Coronary artery (tissue), 2 donors: ENCODE data around the gene MOG.

ENCODE experiments used
- DNase-seq: peaks from one replicate; pipeline ENCODE4 v3.0.0-alpha.2; 2017; ENCODE audit warnings: low spot score
- H3K27ac ChIP-seq, 2 donors: fragments of 200-600 bp; sonication (generic); one replicate each; pipeline ENCODE4 v1.5.1; 2016 to 2019
- H3K4me3 ChIP-seq: fragments of 200-600 bp; sonication (generic); 2 replicates; pipeline ENCODE4 v1.5.1; 2016; ENCODE audit warnings: mild to moderate bottlenecking, moderate library complexity
- TF ChIP-seq, protein P1 (sequence below): fragments of 200-600 bp; sonication (generic); IDR thresholded peaks from one replicate; pipeline ENCODE4 v1.5.1; 2019; ENCODE audit warnings: antibody characterized with exemption

Gene MOG

DNA sequence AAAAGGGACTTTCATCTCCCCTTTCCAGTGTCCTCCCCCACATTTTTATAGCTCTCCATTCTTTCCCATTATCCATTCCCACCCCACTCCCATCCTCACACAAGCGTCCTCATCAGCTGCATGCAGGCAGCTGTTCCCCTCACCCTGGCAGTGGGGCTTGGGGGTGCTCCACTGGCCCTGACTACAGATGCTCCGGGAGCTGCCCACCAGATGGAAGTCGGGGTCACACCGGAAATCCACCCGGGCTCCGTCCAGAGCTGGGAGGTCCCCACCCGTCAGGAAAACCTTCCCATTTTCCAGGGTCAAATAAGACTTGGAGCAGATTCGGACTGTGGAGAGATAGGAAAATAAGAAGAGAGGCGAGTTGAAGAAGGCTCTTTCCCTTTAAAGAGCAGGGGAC, 26.6 kb upstream of the MOG start:
- DNase-seq: no peak
- no peak overlapping the region for H3K27ac ChIP-seq
- TF ChIP-seq, protein P1, sequence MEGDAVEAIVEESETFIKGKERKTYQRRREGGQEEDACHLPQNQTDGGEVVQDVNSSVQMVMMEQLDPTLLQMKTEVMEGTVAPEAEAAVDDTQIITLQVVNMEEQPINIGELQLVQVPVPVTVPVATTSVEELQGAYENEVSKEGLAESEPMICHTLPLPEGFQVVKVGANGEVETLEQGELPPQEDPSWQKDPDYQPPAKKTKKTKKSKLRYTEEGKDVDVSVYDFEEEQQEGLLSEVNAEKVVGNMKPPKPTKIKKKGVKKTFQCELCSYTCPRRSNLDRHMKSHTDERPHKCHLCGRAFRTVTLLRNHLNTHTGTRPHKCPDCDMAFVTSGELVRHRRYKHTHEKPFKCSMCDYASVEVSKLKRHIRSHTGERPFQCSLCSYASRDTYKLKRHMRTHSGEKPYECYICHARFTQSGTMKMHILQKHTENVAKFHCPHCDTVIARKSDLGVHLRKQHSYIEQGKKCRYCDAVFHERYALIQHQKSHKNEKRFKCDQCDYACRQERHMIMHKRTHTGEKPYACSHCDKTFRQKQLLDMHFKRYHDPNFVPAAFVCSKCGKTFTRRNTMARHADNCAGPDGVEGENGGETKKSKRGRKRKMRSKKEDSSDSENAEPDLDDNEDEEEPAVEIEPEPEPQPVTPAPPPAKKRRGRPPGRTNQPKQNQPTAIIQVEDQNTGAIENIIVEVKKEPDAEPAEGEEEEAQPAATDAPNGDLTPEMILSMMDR: no peak
- H3K4me3 ChIP-seq: no peak overlapping the region

DNA sequence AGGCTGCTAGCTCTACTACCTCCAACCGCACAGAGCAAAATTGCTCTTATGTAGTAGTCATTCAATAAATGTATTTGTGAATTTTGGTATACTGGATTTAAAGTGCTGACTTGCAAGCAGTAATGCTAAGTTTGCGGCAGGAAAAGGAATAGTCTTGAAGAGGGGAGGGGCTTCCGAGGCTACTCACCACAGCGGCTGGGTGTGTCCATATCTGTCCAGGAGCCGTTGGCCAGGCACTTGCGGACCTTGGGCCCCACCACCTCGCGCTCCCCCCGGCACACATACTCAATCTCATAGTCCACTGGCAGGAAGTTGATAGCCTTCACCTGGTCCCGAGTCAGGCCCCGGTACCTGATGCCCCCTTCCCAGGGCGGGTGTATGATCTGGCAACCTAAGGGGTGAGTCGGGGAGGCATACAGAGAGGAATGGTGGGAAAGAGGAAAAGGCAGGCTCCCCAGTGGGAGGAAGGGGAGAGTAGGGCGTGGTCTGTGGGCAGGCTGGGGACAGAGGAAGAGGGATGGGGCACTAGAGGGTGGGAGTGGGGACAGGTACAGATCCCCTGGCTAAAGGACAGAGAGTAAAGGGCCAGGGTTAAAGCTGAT, 25.6 kb upstream of the MOG start:
- no peak overlapping the region for H3K27ac ChIP-seq
- peak overlapping the region; percentile 89 for H3K4me3 ChIP-seq
- DNase-seq: no peak
- TF ChIP-seq, protein P1: no peak

DNA sequence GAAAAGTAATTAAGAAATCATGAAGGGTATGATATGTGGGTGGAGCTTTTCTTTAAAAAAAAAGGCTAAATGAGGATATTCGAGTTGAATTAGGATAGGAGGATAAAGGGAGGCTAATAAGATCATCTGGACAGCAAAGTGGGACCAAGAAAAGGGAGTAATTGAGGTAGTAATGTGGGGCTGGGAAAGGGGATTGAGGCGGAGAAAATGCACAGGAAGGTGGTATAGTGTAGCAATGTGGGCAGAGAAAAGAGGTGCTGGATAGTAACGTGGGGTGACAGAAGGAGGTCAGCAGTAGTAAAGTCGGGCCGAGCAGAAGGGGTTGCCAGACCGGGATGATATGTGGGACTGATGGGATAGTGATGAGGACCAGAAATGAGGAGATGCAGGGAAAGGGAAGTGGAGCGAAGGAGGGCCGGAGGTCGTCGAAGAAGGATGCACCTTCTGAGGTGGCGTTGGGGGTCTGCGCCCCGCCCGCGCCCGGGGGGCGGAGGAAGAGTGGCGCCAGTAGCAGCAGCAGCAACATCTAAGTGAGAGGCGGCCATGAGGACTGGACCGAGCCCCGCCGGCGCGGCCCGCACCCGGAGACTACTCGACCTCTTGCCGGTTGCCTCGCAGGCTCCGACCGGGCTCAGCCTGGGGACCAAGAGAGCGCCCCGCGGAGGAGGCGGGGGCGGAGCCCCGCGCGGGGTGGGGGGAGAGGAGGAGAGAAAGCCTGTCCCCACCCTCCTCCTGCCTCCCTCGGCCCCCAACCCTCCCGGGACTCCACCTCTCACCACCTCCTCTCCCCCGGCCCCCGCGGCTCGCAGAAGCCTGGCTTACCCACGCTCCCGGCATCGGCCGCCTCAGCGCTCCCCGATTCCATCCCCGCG, 24.8 kb upstream of the MOG start:
- TF ChIP-seq, protein P1: no peak
- Histone ChIP-seq H3K4me3 (peak overlapping the region; percentile 89), H3K27ac (peak overlapping the region; percentile 82 to 84)
- no peak for DNase-seq

DNA sequence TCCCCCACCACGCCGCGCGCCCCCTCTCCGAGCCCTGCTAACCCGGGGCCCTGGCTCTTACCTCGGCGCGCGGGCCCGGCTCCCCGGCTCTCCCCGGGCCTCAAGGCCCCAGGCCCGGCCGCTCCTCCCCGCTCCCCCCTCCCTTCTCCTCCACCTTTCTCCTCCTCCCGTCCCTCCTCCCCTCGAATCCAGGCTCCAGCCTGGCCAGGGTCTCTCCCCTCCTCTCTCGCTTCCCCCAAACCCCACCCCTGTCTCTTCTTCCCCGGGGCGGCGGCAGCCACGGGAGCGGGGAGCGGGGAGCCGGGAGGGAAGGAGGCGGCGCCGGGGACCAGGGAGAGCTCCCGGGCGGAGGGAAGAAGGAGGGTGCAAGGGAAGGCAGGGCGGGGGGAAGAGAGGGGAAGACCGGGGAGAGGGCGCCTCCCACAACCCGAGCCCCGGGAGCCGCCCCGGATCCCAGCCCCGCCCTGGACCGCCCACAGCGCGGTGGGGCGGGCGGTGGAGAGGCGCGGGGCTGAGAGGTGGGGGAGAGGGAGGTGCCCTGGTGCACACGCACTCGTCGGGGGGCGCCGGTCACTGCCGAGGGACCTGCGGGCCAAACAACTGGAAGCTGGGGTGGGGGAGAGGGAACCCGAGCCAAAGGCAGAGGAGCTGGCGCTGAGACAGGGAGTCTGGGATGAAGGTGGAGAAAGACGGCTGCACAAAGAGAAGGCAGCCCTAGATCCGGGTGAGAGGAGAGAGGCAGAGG, 23.9 kb upstream of the MOG start, which contains the start of gene GABBR1:
TSS of gene GABBR1 (minus strand) at position 395 of the 745 bp plus-strand sequence. CDS start 798 bp downstream, outside the sequence.
- TF ChIP-seq, protein P1: no peak
- peak; percentile 93 for DNase-seq
- Histone ChIP-seq H3K4me3 (peak within 1 kb of the TSS; percentile 89), H3K27ac (peak within 1 kb of the TSS; percentile 82 to 84)

DNA sequence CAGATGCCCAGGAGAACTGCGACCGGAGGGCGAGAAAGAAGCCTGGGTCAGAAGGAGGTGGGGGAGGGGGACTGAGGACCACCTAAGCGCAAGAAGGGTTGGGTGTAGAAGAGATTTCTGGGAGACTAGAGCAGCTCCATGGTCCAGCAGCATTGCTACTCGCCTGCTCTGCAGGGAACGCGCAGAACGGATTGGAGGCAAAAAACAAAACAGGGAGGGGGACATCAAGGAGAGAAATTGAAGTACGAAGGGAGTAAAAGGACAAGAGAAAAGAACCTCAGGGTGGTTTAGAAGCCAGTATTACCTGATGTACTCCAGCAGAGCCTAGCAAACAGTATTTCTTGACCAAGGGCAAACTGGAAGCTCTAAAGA, 23.4 kb upstream of the MOG start:
- TF ChIP-seq, protein P1: no peak
- Histone ChIP-seq H3K4me3 (peak overlapping the region; percentile 89), H3K27ac (peak overlapping the region; percentile 82 to 84)
- DNase-seq: no peak

DNA sequence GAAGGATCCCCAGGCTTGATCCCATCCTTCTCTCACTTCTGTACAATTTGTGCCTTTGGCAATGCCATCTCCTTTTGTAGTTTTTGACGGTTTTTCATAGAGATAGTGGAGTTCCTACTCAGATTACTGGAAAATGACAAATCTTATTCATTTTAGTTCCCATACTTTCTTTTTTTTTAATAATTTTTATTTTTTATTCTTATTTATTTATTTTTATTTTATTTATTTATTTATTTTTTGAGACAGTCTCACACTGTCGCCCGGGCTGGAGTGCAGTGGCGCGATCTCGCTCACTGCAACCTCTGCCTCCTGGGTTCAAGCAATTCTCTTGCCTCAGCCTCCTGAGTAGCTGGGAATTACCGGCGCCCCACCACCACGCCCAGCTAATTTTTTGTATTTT, 19.6 kb upstream of the MOG start:
- TF ChIP-seq, protein P1: no peak
- Histone ChIP-seq H3K27ac (no peak overlapping the region), H3K4me3 (no peak overlapping the region)
- DNase-seq: no peak
